WTC11 (cell line): ENCODE data around the gene KCNC3. TPM values are rescaled to one million over a fixed set of nuclear protein-coding genes. Genes with fewer than 3 reads are reported as not detected.

ENCODE experiments used
- ATAC-seq: fragments of 200-7000 bp; cut with Tn5 transposase; 2 replicates; pipeline ENCODE4 v1.10.0; 2021; ENCODE audit warnings: mild to moderate bottlenecking, moderate library complexity
- CTCF ChIA-PET: fragments of 300-600 bp; sonication (Branson Sonifier 250); formaldehyde crosslinking; loops from one replicate; lab custom pipeline; 2021; ENCODE audit warnings: antibody characterized with exemption; lab: Charles Lee
- POLR2A ChIA-PET: fragments of 350-600 bp; sonication (Branson Sonifier 250); formaldehyde crosslinking; loops from one replicate; lab custom pipeline; 2021; ENCODE audit warnings: antibody characterized with exemption; lab: Charles Lee
- DNase-seq: peaks from one replicate; pipeline ENCODE4 v3.0.0; 2021; ENCODE audit warnings: low spot score
- H3K27ac Mint-ChIP-seq: 2 replicates; pipeline ENCODE4 v1.8.0; 2021; ENCODE audit warnings: mixed read lengths
- H3K27me3 Mint-ChIP-seq: 2 replicates; pipeline ENCODE4 v1.8.0; 2021; ENCODE audit warnings: low read depth, mild to moderate bottlenecking, moderate library complexity, mixed read lengths
- H3K36me3 Mint-ChIP-seq: 2 replicates; pipeline ENCODE4 v1.8.0; 2021; ENCODE audit warnings: mixed read lengths
- H3K4me1 Mint-ChIP-seq: 2 replicates; pipeline ENCODE4 v1.8.0; 2022; ENCODE audit warnings: mixed read lengths
- H3K4me3 Mint-ChIP-seq: 2 replicates; pipeline ENCODE4 v1.8.0; 2021; ENCODE audit warnings: mild to moderate bottlenecking, moderate library complexity, mixed read lengths
- H3K9me3 Mint-ChIP-seq: 2 replicates; pipeline ENCODE4 v1.8.0; 2021; ENCODE audit warnings: mixed read lengths
- AR ChIP-seq: fragments of 250-450 bp; sonication (Bioruptor Pico); IDR thresholded peaks from 2 replicates; pipeline ENCODE4 v1.9.0; 2021; ENCODE audit warnings: mild to moderate bottlenecking
- ATF3 ChIP-seq: sonication (generic); formaldehyde crosslinking; conservative IDR thresholded peaks from 2 replicates; pipeline ENCODE4 v1.8.1; 2022; ENCODE audit warnings: mild to moderate bottlenecking, missing genetic modification reagents
- CTCF ChIP-seq: fragments of 200-600 bp; IDR thresholded peaks from 2 replicates; pipeline ENCODE4 v1.8.0; 2022; ENCODE audit warnings: antibody characterized with exemption
- FOXP4 ChIP-seq: sonication (generic); formaldehyde crosslinking; IDR thresholded peaks from 2 replicates; pipeline ENCODE4 v1.8.0; 2022; ENCODE audit warnings: mild to moderate bottlenecking, missing genetic modification reagents
- HMGXB4 ChIP-seq: sonication (generic); formaldehyde crosslinking; IDR thresholded peaks from 2 replicates; pipeline ENCODE4 v1.8.1; 2023; ENCODE audit warnings: mild to moderate bottlenecking, moderate library complexity, missing genetic modification reagents
- NFATC4 ChIP-seq: fragments of 250-450 bp; sonication (Bioruptor Pico); IDR thresholded peaks from 2 replicates; pipeline ENCODE4 v1.9.0; 2021; ENCODE audit warnings: mild to moderate bottlenecking
- RORB ChIP-seq: fragments of 250-450 bp; sonication (Bioruptor Pico); IDR thresholded peaks from 2 replicates; pipeline ENCODE4 v1.9.0; 2021; ENCODE audit warnings: mild to moderate bottlenecking
- SP1 ChIP-seq: sonication (generic); formaldehyde crosslinking; conservative IDR thresholded peaks from 2 replicates; pipeline ENCODE4 v1.8.1; 2022; ENCODE audit warnings: missing genetic modification reagents
- TCF7 ChIP-seq: sonication (generic); formaldehyde crosslinking; IDR thresholded peaks from 2 replicates; pipeline ENCODE4 v1.8.0; 2022; ENCODE audit warnings: mild to moderate bottlenecking, low read depth, missing genetic modification reagents, moderate library complexity
- TEAD4 ChIP-seq: sonication (generic); formaldehyde crosslinking; IDR thresholded peaks from 2 replicates; pipeline ENCODE4 v1.8.0; 2022; ENCODE audit warnings: mild to moderate bottlenecking, missing genetic modification reagents
- ZBTB43 ChIP-seq: sonication (generic); formaldehyde crosslinking; IDR thresholded peaks from 2 replicates; pipeline ENCODE4 v1.8.1; 2023; ENCODE audit warnings: mild to moderate bottlenecking, missing genetic modification reagents
- ZNF219 ChIP-seq: sonication (generic); formaldehyde crosslinking; IDR thresholded peaks from 2 replicates; pipeline ENCODE4 v1.8.0; 2023; ENCODE audit warnings: missing genetic modification reagents, mild to moderate bottlenecking, borderline replicate concordance
- ZNF425 ChIP-seq: fragments of 250-450 bp; sonication (Bioruptor Pico); conservative IDR thresholded peaks from 2 replicates; pipeline ENCODE4 v1.9.0; 2021; ENCODE audit warnings: mild to moderate bottlenecking
- total RNA-seq: library from RNA; stranded (reverse); gene quantifications from 3 replicates; pipeline ENCODE4 v1.2.3, GENCODE V29; 2021

The KCNC3 gene
- total RNA-seq, 1 experiment from 2014 or later, result 8.5 TPM

GRCh38 chr19:50358483-50359327 is 29.5 kb upstream of the KCNC3 start (continued):
- no peak for TF ChIP-seq TCF7 (CRISPR knock-in tag)
- TF ChIP-seq RORB, result no peak
- no peak for TF ChIP-seq FOXP4
- no peak for TF ChIP-seq CTCF
- TF ChIP-seq, all 79 proteins: peak for 0

GRCh38 chr19:50357178-50358100 is 28.3 kb upstream of the KCNC3 start:
- H3K4me1 Mint-ChIP-seq, result peaks cover 2% of the 10 kb centered on the region; the same call in 1 of the 2 replicates
- H3K27me3 Mint-ChIP-seq, result peaks cover 21% of the 10 kb centered on the region
- DNase-seq (peak; percentile 86), ATAC-seq (peak; percentile 86)
- H3K4me3 Mint-ChIP-seq, result no peak overlapping the region; the same call in 1 of the 2 replicates
- ChIA-PET CTCF (interaction anchor here (0.5 to 2.9 kb wide), 54 partner anchors 9 to 426 kb away, joined by 3 to 33 read pairs (median 4); partner anchors contain the start of genes GARIN5A, JOSD2, KCNC3 and NAPSA), POLR2A (interaction anchor here (1.0 kb wide), 1 partner anchor 32 kb away, joined by 7 read pairs; no protein-coding TSS in a partner anchor)
- no peak overlapping the region for H3K27ac Mint-ChIP-seq
- H3K36me3 Mint-ChIP-seq, result no peaks in the 10 kb centered on the region
- TF ChIP-seq ZNF425 (CRISPR knock-in tag), result no peak
- no peak for TF ChIP-seq ZBTB43 (CRISPR knock-in tag)
- TF ChIP-seq CTCF, result peak; percentile 78
- 0 out of 2 replicates have a peak, but pooled peaks cover 5% of the 10 kb centered on the region for H3K9me3 Mint-ChIP-seq

- Mint-ChIP-seq H3K4me1 (peaks cover 2% of the 10 kb centered on the region; the same call in 1 of the 2 replicates), H3K27ac (no peak overlapping the region), H3K4me3 (no peak overlapping the region), H3K36me3 (no peaks in the 10 kb centered on the region), H3K9me3 (0 out of 2 replicates have a peak, but pooled peaks cover 5% of the 10 kb centered on the region), H3K27me3 (peaks cover 19% of the 10 kb centered on the region)
- ATAC-seq, result no peak
- DNase-seq, result no peak
- ChIA-PET POLR2A (interaction anchor here (1.0 kb wide), 1 partner anchor 31 kb away, joined by 7 read pairs; no protein-coding TSS in a partner anchor), CTCF (interaction anchor here (0.5 to 2.9 kb wide), 51 partner anchors 9 to 427 kb away, joined by 3 to 33 read pairs (median 5); partner anchors contain the start of genes JOSD2, KCNC3, NAPSA and NR1H2)
- TF ChIP-seq ATF3 (CRISPR knock-in tag) (no peak), NFATC4 (CRISPR knock-in tag) (no peak), SP1 (CRISPR knock-in tag) (no peak), ZNF219 (CRISPR knock-in tag) (no peak), TEAD4 (CRISPR knock-in tag) (no peak), HMGXB4 (CRISPR knock-in tag) (no peak), AR (CRISPR knock-in tag) (no peak)
Observed at GRCh38 chr19:50356691-50357177, 27.6 kb upstream of the KCNC3 start.
